Testis (tissue), 3 donors: ENCODE results near the gene CBLB. TPM values are rescaled to one million over a fixed set of nuclear protein-coding genes. Genes with fewer than 3 reads are reported as not detected.

Source experiments
- DNase-seq: peaks from one replicate; pipeline ENCODE4 v3.0.0-alpha.2; 2019
- H3K27ac ChIP-seq, 2 donors: fragments of 200-600 bp; sonication (generic); one replicate each; pipeline ENCODE4 v1.5.1; 2019
- H3K27me3 ChIP-seq: fragments of 200-600 bp; sonication (generic); one replicate; pipeline ENCODE4 v1.5.1; 2019
- H3K36me3 ChIP-seq: fragments of 200-600 bp; sonication (generic); one replicate; pipeline ENCODE4 v1.5.1; 2017; ENCODE audit warnings: low read depth; ENCODE audit errors: missing control alignments
- H3K4me1 ChIP-seq: fragments of 200-600 bp; sonication (generic); one replicate; pipeline ENCODE4 v1.5.1; 2019
- H3K4me3 ChIP-seq, 2 donors: fragments of 200-600 bp; sonication (generic); one replicate each; pipeline ENCODE4 v1.5.1; 2017 to 2019
- H3K9me3 ChIP-seq: fragments of 200-600 bp; sonication (generic); one replicate; pipeline ENCODE4 v1.5.1; 2017
- CTCF ChIP-seq, 3 experiments: fragments of 450-650 bp in 2 of 3; fragments of 200-600 bp in 1 of 3; sonication (generic) in 1 of 3; IDR thresholded peaks; one replicate each; pipeline ENCODE4 v1.5.1; 2016 to 2019; ENCODE audit warnings: antibody characterized with exemption in 3 of 3, mild to moderate bottlenecking in 2 of 3, moderate library complexity in 1 of 3
- POLR2A ChIP-seq: fragments of 450-650 bp; IDR thresholded peaks from one replicate; pipeline ENCODE4 v1.6.1; 2017; ENCODE audit warnings: antibody characterized with exemption, mild to moderate bottlenecking, moderate library complexity
- WGBS, 2 donors: methylation state at CpG; one replicate each; pipeline ENCODE4 v1.1.5; 2018; 5-methylcytosine and 5-hydroxymethylcytosine counted together
- intact Hi-C: fragments of 100-400 bp; cut with DNase I; formaldehyde crosslinking; loops from one replicate; pipeline ENCODE4 v1.15.1; 2023; ENCODE audit warnings: low total_unique reads
- polyA plus RNA-seq: library from polyadenylated mRNA; stranded (reverse); fragments of 350-450 nt; fragmentation: Illumina TruSeq; extraction: RNeasy Lipid Tissue Mini Kit (QIAGEN cat#74804); gene quantifications from one replicate; pipeline ENCODE4 v1.2.3, GENCODE V29; 2014; ENCODE audit warnings: low read depth, low replicate concordance; ENCODE audit not compliant: insufficient read depth
- total RNA-seq, 2 donors: library from RNA; depleted of rRNA; stranded (reverse); fragments of >200 nt; gene quantifications; one replicate each; pipeline ENCODE4 v1.2.3, GENCODE V29; 2016

Gene CBLB
- total and polyA plus RNA-seq, 3 donors from 2014 or later, result 33.0 to 73.6 (median 65.9) TPM

- no peaks in the 10 kb centered on the region for H3K36me3 ChIP-seq
- no peaks in the 10 kb centered on the region for H3K4me1 ChIP-seq
- TF ChIP-seq POLR2A, result no peak
- no peak for TF ChIP-seq CTCF (IDR thresholded peaks at IDR 0.05)
- no peaks in the 10 kb centered on the region for H3K27me3 ChIP-seq
- intact Hi-C loops, result no loop called here
- no peak overlapping the region for H3K27ac ChIP-seq
- WGBS, 2 donors, result 67 to 82% methylated on average over 1 of the region's 1 CpG
- H3K9me3 ChIP-seq, result no peaks in the 10 kb centered on the region
- no peak overlapping the region for H3K4me3 ChIP-seq
- no peak for DNase-seq
Measured at GRCh38 chr3:105813710-105814109, 55.1 kb downstream of the CBLB start.

GRCh38 chr3:105812194-105812586 is 56.6 kb downstream of the CBLB start:
- intact Hi-C loops, result no loop called here
- H3K36me3 ChIP-seq, result no peaks in the 10 kb centered on the region
- H3K4me3 ChIP-seq, result no peak overlapping the region
- no peaks in the 10 kb centered on the region for H3K27me3 ChIP-seq
- 75 to 76% methylated on average over 1 of the region's 1 CpG for WGBS, 2 donors
- TF ChIP-seq POLR2A (no peak), CTCF (IDR thresholded peaks at IDR 0.05) (no peak)
- no peaks in the 10 kb centered on the region for H3K9me3 ChIP-seq
- H3K4me1 ChIP-seq, result no peaks in the 10 kb centered on the region
- no peak for DNase-seq
- no peak overlapping the region for H3K27ac ChIP-seq

- intact Hi-C loops, result no loop called here
- no peak for TF ChIP-seq CTCF (IDR thresholded peaks at IDR 0.05)
- TF ChIP-seq POLR2A, result no peak
Measured at GRCh38 chr3:105811518-105812193, 57.2 kb downstream of the CBLB start.

GRCh38 chr3:105809208-105809888 is 59.5 kb downstream of the CBLB start:
- Histone ChIP-seq H3K9me3 (no peaks in the 10 kb centered on the region), H3K4me1 (no peaks in the 10 kb centered on the region), H3K27me3 (no peaks in the 10 kb centered on the region), H3K27ac (no peak overlapping the region), H3K4me3 (no peak overlapping the region), H3K36me3 (no peaks in the 10 kb centered on the region)
- no peak for TF ChIP-seq CTCF (IDR thresholded peaks at IDR 0.05)
- TF ChIP-seq POLR2A, result no peak
- intact Hi-C loops, result no loop called here
- no peak for DNase-seq
- WGBS, 2 donors, result 65 to 71% methylated on average over 2 of the region's 2 CpGs

More at GRCh38 chr3:105811518-105812193, 57.2 kb downstream of the CBLB start:
- no peaks in the 10 kb centered on the region for H3K27me3 ChIP-seq
- H3K9me3 ChIP-seq, result no peaks in the 10 kb centered on the region
- no peak overlapping the region for H3K4me3 ChIP-seq
- 75 to 85% methylated on average over 10 of the region's 10 CpGs for WGBS, 2 donors
- H3K36me3 ChIP-seq, result no peaks in the 10 kb centered on the region
- no peak overlapping the region for H3K27ac ChIP-seq
- DNase-seq, result no peak
- H3K4me1 ChIP-seq, result no peaks in the 10 kb centered on the region
